Activated effector memory CD4-positive, alpha-beta T cell treated with Interleukin-2 at 50 U/mL for 16 hours (primary cell): ENCODE results near the gene DHH.

Experiments
- DNase-seq: peaks from one replicate; pipeline ENCODE4 v3.0.0-alpha.2; 2020

Gene DHH

DNA sequence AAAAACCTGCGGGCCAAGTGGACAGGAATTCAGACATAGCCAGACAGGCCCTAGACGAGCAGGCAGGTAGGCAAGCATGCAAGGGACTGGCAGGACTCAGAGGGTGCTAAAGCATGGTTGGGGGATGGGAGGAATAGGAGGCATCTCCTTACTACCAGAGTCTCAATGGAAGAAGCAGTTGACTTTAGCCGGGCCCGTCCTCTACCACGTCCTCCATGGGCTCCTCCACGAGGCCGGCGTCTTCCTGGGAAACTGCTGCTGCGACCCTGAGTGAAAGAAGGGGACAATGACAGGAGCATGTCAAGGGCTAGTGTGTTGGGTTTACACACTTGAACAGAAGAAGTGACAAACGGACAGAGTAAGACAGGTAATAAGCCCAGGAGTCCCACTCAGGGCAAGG is 45.6 kb downstream of the DHH start:
- no peak for DNase-seq

DNA sequence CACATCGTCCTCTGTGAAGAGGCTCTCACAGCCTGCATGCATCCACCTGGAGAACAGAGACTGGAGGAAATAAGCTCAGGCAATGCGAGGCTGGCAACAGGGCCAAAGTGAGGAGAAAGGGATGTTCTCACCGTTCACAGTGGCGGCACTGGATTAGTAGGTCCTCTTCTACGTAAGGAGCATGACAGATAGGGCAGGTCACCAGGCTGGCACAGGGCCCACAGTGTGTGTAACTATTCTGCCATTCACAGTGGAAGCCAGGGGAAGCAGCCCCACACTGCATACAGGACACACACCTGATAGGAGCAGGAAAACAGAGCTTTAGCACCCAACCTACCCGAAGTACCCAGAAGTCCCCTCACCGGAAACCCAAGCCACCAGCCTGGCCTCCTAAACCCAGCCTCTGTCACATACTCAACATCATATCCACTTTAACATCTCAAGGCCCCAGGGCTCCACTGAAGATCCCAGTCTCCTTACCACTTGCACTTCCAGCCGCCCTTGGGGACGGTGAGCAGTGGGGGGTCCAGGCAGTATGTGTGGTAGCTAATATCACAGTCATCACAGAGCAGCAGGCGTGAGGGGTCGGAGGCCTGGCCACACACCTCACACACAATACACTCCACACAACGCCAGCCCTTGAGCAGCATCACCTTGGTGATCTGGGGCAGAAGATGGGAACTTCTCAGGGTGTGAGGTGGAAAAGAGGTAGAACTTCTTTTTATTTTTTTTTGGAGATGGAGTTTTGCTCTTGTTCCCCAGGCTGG is 48.3 kb downstream of the DHH start:
- DNase-seq, result no peak

DNA sequence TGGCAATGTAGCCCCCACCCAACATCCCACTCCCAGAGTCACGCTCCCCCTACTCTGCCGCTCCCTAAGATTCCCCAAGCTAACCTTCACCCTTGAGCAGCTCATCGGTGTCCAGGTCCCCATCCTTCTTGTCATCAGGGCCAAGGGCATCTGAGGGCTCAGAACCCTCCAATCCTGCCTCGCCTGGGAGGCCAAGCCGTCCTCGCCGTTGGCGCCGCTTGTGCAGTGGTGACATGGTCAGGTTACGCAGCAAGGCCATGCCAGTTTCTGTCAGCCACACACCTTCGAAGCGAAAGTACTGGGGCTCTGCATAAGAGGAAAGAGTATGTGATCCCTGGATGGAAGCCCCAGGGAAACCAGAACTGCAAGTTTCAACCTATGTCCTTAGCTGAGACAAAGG is 49.9 kb downstream of the DHH start:
- no peak for DNase-seq

DNA sequence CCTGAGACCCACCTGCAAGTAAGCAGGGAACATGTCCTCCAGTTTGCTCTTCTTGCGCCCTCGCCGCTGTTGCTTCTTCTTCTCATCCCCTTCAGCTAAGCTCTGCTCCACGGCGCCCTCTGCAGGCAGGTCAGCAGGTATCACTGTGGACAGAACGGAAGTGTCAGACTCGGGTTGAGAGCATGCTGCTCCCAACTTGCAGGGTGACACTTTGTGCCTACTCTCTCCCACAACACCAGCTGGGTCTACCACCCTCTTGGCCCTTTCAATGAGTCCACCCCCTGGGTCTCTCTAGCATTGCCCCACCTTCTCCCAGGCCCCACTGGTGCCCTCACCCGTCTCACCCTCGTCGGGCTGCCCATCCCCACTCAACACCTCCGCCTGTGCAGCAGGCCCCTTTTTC is 50.7 kb downstream of the DHH start:
- DNase-seq, result peak; percentile 53

DNA sequence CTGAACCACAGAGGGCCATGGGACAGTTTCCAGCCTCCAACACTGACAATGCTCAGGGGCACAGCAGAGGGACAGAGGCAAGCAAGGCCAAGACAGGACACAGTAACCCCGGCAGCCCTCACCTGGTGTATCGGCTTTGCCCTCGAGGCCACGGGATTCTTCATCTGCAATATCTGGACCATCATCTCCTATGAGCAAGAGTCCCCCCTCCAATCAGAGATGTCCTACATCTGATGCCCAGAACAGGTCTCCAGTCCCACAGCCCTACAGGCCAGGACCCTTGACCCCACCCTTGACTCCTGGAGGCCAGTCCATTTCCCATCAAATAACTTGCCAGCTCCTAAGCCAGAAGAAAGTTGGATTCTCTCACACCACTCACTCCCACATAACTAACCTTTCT is 51.4 kb downstream of the DHH start:
- DNase-seq, result no peak

DNA sequence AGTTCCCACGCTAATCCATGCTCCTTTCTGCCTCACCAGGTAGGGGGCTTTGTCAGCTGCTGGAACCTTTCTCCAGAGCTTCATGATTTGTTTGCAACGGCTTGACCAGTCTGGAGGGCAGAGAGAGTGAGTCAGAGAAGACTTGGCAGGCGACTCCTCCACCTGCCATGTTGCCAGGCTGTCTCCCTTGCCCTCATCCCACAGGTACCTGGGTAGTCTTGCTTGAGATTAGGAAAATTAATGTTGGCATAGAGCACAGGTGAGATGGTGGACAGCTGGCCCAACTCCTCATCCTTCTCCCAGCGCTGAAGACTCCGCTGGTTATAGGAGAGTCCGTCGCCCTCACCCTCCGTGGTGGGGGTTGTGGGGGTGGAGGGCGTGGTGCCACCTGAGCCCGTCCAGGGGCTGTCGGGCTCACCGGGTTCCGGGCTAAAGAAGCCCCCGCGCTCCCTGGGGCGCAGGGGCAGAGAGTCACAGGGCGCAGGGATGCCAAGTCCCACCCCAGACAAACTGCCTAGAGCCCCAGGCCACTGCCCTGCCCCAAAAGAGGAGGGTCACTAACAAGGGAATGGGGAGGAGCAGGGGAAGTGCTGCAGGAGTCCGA is 52.6 kb downstream of the DHH start:
- no peak for DNase-seq

DNA sequence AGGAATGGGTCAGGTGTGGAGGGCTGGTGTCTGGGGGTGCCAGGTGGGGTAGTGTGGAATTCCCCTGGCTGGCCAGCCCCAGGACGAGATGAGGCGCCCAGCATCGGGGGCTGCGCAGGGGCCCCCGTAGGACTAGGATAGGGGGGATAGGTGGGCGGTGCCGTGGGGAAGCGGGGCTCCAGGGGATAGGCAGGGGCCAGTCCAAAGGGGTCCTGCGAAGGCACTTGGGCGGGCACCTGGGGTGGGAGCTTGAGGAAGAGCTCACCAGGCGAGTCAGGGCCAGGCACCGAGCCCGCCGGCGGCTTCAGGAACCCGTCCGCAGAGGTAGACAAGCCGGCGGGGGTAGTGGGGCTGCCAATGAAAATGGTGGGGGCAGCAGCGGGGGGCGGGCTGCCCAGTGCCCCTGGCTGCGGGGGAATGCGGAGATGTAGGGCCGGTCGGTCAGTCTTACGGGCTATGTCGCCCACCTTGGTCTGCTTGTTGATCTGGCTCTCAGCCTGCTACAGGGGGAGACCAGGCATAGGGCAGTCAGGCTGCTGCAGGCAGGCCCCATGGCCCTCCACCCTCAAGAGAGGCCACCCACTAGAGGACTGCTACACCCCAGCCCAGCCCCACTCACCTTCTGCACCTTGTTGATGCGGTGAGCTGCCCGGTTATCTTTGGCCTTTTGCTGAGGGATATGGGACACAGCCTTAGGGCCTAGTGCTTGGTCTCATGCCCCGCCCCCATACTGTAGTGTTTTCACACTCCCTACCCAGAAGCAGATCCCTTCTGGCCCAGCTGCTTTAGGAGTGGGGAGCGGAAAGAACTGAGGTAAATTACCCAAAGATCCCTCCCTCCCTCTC is 53.3 kb downstream of the DHH start:
- no peak for DNase-seq

DNA sequence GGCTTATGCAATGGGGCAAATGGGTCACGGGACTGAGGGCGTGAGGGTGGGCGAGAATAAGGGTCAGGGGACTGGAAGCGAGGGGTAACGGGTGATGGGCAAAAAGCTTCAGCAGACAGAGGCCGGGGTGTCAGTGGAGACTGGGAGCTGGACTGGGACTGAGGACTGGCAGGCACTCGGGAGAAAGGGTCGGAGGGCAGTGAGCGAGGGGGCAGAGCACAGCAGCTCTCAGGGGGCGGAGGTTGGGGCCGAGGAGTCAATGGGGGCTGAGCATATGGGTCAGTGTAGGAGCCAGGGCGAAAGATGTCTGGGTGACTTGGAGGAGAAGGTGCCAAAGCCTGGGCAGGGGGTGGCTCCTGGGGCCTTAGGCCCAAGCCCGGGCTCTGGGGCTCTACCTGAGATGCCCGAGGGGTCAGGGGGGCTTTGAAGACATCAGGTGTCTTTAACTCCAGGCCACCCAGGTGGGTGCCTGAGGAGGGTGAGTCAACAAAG is 54.2 kb downstream of the DHH start:
- no peak for DNase-seq

DNA sequence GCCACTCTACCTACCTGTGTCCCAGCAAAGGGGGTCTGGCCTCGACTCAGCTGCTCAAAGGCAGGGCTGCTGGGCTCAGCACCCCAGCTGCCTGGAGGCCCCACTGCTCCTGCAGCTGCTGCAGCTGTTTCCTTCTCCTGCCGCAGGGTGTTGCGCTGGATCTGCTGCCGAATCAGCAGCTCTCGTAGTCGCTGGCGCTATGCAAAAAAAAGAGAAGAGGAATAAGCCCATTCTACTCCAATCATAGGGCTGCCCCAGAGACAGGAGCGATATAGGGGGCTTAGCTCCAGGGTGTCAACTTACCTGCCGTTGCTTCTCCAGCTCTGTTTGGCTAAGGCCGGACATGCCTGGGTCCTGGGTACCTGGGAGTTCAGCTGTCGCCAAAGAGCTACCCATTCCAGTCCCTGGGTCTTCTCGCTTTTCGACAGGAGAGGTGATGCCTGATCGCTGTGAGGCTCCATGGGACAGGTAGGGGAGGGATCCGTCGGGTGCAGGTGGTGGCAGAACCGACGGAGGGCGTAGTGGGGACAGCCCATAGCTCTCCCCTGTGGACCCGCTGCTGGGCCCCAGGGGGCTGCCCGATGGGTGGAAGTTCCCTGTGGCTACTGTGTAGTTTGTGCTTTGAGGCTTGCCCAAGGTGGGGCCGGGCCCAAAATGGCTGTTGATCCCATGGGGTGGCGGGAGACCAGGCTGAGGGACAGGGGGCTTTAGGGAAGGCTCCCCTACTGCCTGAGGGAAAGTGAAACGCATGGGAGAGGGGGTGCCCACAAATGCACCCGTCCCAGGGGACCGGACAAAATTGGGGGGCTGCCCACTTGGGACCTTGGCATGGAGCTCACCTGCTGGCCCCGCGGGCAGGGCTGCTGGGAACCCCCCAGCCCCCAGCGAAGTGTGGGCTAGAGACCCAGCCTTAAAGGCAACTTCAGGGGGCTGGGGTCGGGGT is 54.9 kb downstream of the DHH start:
- DNase-seq, result no peak

DNA sequence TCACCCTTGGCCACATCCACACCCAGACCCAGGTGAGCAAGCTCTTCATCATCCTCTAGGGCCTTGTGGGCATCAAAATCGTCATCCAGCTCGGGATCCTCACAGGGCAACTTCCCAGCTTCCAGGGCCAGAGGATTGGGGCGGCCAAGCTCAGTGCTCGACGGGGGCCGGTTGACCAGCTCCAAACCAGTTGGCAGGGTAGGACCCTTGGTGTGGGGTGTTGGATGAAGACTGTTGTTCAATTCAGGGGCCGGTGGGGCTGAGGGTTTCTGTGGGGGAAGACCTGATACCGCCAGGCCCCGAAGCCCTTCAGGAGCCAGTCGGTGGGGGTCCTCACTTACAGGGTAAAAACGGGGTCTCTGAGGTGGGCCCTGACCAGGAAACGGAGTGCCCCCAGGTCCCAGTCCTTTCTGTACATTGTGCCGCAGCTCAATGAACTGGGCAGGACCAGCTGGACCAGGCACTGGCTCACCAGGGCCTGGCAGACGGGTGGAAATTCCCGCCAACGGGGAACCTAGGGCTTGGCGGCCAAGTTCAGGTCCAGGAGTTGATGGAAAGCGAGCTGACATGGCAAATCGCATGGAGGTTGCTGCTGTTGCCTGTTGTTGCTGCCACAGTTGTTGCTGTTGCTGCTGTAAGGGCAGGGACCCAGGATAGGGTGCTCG is 56.2 kb downstream of the DHH start:
- DNase-seq, result no peak

DNA sequence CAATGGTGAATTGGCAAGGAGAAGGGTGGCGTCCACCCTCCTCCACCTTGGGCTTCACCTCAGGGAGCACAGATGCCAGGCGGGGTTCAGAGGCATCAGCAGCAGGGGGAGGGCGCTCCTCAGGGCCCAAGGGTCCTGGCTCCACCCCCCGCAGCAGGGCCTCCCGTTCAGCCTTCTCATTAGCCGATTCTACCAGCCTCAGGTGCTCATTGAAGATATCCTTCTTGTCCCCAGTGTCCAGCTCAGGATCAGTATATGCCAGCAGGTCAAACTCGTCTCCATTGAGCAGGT is 56.7 kb downstream of the DHH start:
- DNase-seq, result no peak

DNA sequence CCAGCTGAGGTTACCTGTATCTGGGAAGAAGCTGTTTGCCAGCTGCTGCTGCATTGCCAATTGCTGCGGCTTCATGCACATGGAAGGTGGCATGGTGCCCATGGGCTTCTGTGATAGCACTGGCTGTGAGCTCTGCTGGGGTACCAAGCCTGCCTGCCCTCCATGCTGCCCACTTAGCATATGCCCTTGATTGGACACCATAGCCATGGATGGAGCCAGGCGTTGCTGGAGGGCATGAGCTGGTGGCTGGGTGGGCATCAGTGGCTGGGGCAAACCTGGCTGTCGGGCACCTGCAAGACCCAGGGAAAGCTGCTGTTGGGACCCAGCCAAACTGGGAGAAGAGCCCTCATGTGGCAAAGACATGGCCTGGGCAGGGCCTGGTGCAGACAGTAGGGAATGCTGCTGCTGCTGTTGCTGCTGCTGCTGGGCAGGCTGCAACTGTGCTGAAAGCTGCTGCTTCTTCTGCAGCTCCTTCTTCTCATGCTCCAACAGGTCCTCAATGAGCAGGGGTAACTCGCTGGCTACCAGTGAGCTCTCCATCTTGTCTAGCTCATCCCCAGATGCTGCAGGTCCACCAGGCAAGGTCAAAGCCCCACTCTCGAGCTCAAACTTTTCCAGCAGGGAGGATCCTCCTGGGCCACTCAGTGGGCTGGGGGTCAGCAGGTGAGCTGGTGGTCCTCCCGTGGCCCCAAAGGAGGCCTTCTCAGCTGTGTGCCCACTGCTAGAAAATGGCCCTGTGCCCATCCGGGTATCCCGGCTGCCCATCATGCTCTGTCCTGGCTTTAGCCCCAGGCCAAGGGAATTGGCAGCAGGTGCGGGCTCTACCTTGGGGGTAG is 57.3 kb downstream of the DHH start:
- DNase-seq, result no peak
